ENCODE data around the gene UBAC2. TPM values are rescaled to one million over a fixed set of nuclear protein-coding genes. Genes with fewer than 3 reads are reported as not detected.

Gene UBAC2
- total RNA-seq, 1 donor from 2014 or later, result 44.3 TPM

DNA sequence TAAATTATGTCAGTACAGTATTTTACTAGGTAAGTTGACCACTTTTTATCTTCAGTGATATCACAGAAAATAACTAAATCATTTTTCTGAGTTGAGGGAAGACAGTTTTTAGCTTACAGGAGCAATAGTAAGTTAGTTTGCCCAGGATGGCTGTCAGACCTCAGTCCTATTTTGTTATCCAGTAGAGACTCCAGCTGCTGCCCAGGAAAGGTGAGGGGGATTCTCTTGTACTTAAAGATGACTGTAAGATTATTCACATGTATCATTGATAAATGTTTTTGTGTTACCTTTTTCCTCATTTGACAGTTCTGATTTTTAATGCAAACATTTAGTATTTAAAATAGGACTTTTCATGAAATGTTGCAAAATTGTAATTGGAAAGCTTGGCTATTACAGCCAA is 121.1 kb downstream of the UBAC2 start:
- no peak for DNase-seq
- peaks cover 20% of the 10 kb centered on the region for H3K36me3 ChIP-seq
- no peak for TF ChIP-seq CTCF (IDR thresholded peaks at IDR 0.05; ENCODE audit: borderline replicate concordance)
- H3K4me3 ChIP-seq, result no peak overlapping the region
- peaks cover 26% of the 10 kb centered on the region for H3K4me1 ChIP-seq
- H3K9me3 ChIP-seq (replicated peaks), result no peaks in the 10 kb centered on the region
- intact Hi-C loops (cut with micrococcal nuclease), result no loop called here
- no peaks in the 10 kb centered on the region for H3K27me3 ChIP-seq (ENCODE audit: low read depth)
- H3K27ac ChIP-seq (replicated peaks), result no peak overlapping the region

GRCh38 chr13:99322297-99323103 is 121.8 kb downstream of the UBAC2 start:
- H3K4me1 ChIP-seq, result peaks cover 22% of the 10 kb centered on the region
- peak overlapping the region; percentile 18 for H3K27ac ChIP-seq (replicated peaks)
- H3K27me3 ChIP-seq (ENCODE audit: low read depth), result no peaks in the 10 kb centered on the region
- DNase-seq, result no peak
- no peak for TF ChIP-seq CTCF (IDR thresholded peaks at IDR 0.05; ENCODE audit: borderline replicate concordance)
- intact Hi-C loops (cut with micrococcal nuclease), result no loop called here
- peaks cover 20% of the 10 kb centered on the region for H3K36me3 ChIP-seq
- no peaks in the 10 kb centered on the region for H3K9me3 ChIP-seq (replicated peaks)
- no peak overlapping the region for H3K4me3 ChIP-seq

GRCh38 chr13:99323488-99323887 is 122.8 kb downstream of the UBAC2 start:
- H3K36me3 ChIP-seq, result peaks cover 13% of the 10 kb centered on the region
- H3K4me1 ChIP-seq, result peaks cover 22% of the 10 kb centered on the region
- no peaks in the 10 kb centered on the region for H3K27me3 ChIP-seq (ENCODE audit: low read depth)
- no peak for TF ChIP-seq CTCF (IDR thresholded peaks at IDR 0.05; ENCODE audit: borderline replicate concordance)
- intact Hi-C loops (cut with micrococcal nuclease), result no loop called here
- no peak overlapping the region for H3K27ac ChIP-seq (replicated peaks)
- DNase-seq, result no peak
- no peak overlapping the region for H3K4me3 ChIP-seq
- no peaks in the 10 kb centered on the region for H3K9me3 ChIP-seq (replicated peaks)

DNA sequence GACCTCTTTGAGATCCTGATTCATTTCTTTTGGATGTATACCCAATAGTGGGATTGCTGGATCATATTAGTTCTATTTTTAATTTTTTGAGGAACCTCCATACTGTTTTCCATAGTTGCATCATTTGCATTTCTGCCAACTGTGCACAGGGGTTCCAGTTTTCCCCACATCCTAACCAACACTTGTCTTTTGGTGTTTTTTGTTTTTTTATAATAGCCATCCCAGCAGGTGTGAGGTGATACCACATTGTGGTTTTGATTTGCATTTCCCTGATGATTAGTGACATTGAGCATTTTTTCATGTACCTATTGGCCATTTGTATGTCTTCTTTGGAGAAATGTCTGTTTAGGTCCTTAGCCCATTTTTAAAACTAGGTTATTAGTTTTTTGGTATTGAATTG is 125.4 kb downstream of the UBAC2 start:
- H3K4me1 ChIP-seq, result peaks cover 14% of the 10 kb centered on the region
- DNase-seq, result no peak
- no peak overlapping the region for H3K4me3 ChIP-seq
- intact Hi-C loops (cut with micrococcal nuclease), result no loop called here
- no peaks in the 10 kb centered on the region for H3K27me3 ChIP-seq (ENCODE audit: low read depth)
- H3K36me3 ChIP-seq, result peaks cover 11% of the 10 kb centered on the region
- no peak for TF ChIP-seq CTCF (IDR thresholded peaks at IDR 0.05; ENCODE audit: borderline replicate concordance)
- H3K27ac ChIP-seq (replicated peaks), result no peak overlapping the region
- H3K9me3 ChIP-seq (replicated peaks), result no peaks in the 10 kb centered on the region

- Histone ChIP-seq H3K27ac (replicated peaks) (no peak overlapping the region), H3K4me1 (peaks cover 3% of the 10 kb centered on the region), H3K27me3 (ENCODE audit: low read depth) (no peaks in the 10 kb centered on the region), H3K4me3 (no peak overlapping the region), H3K9me3 (replicated peaks) (no peaks in the 10 kb centered on the region), H3K36me3 (peaks cover 11% of the 10 kb centered on the region)
- no peak for TF ChIP-seq CTCF (IDR thresholded peaks at IDR 0.05; ENCODE audit: borderline replicate concordance)
- intact Hi-C loops (cut with micrococcal nuclease), result no loop called here
- DNase-seq, result no peak
These were observed 126.5 kb downstream of the UBAC2 start for GRCh38 chr13:99327126-99327525.

Measured in left ventricle myocardium inferior (tissue), 1 donor.